HepG2 (cell line): Measurements from ENCODE around the gene OR1Q1. TPM values are rescaled to one million over a fixed set of nuclear protein-coding genes. Genes with fewer than 3 reads are reported as not detected.

ENCODE experiments used
- ATAC-seq: fragments of 200-7000 bp; cut with Tn5 transposase; 3 replicates; pipeline ENCODE4 v1.9.1; 2020; ENCODE audit warnings: mild to moderate bottlenecking, moderate library complexity
- BruUV-seq: library from RNA; stranded (reverse); fragments of 400-500 nt; replicated peaks from 2 replicates; lab custom pipeline; 2021; lab: Mats Ljungman, UMichigan
- CTCF ChIA-PET: fragments of 300-600 bp; formaldehyde crosslinking; extraction: SDS; loops from one replicate; lab custom pipeline; 2021; ENCODE audit warnings: low total read pairs, inconsistent platforms, low intra/inter-chr PET ratio; lab: Yijun Ruan, JAX
- POLR2A ChIA-PET: fragments of 350-600 bp; sonication (Branson Sonifier 250); formaldehyde crosslinking; loops from one replicate; lab custom pipeline; 2020; ENCODE audit warnings: antibody characterized with exemption, inconsistent platforms; lab: Yijun Ruan, JAX
- DNase-seq: peaks from one replicate; pipeline ENCODE4 v3.0.0-alpha.2; 2015; ENCODE audit warnings: low spot score
- FAIRE-seq: peaks from 3 replicates; lab custom pipeline; 2011; peaks lifted over from hg19 to GRCh38; lab: Jason Lieb, UNC
- H2AFZ ChIP-seq: one replicate; pipeline ENCODE4 v1.6.1; 2011; ENCODE audit warnings: low read length, inconsistent platforms
- H3K27ac ChIP-seq: fragments of 300-600 bp; 3 replicates; pipeline ENCODE4 v1.8.0; 2011; ENCODE audit warnings: mixed run types, mild to moderate bottlenecking, mixed read lengths, low read length, inconsistent platforms; ENCODE audit not compliant: insufficient read depth; ENCODE audit errors: extremely low read length
- H3K27me3 ChIP-seq, 2 experiments: fragments of 200-600 bp in 1 of 2; 2 replicates in 1 of 2; 3 replicates in 1 of 2; pipeline versions ENCODE4 v1.6.0 to v1.8.0; 2011; ENCODE audit warnings: low read length in 2 of 2, mild to moderate bottlenecking in 2 of 2, moderate library complexity in 2 of 2, inconsistent platforms in 1 of 2; ENCODE audit not compliant: insufficient read depth in 2 of 2, control insufficient read depth in 1 of 2
- H3K36me3 ChIP-seq, 2 experiments: fragments of 200-600 bp in 1 of 2; replicated peaks in 1 of 2; 2 replicates in 1 of 2; 3 replicates in 1 of 2; pipeline versions ENCODE4 v1.5.1 to v1.8.0; 2011; ENCODE audit warnings: low read length in 2 of 2, inconsistent platforms in 1 of 2; ENCODE audit not compliant: insufficient read depth in 2 of 2, control insufficient read depth in 1 of 2
- H3K4me1 ChIP-seq: 2 replicates; pipeline ENCODE4 v1.5.1; 2012; ENCODE audit warnings: low read length, inconsistent platforms; ENCODE audit not compliant: insufficient read depth
- H3K4me2 ChIP-seq: 2 replicates; pipeline ENCODE4 v1.6.0; 2011; ENCODE audit warnings: low read depth, low read length, inconsistent platforms
- H3K4me3 ChIP-seq, 3 experiments: fragments of 200-600 bp in 1 of 3; sonication (generic), shearing (Covaris generic) in 1 of 3; replicated peaks in 1 of 3; 2 replicates each; pipeline ENCODE4 v1.5.1; 2011 to 2016; ENCODE audit warnings: low read length in 3 of 3, inconsistent platforms in 2 of 3, low read depth in 2 of 3, mild to moderate bottlenecking in 2 of 3, control low read depth in 1 of 3, mixed read lengths in 1 of 3; ENCODE audit not compliant: insufficient read depth in 1 of 3
- H3K79me2 ChIP-seq: one replicate; pipeline ENCODE4 v1.6.1; 2011; ENCODE audit warnings: low read length, inconsistent platforms; ENCODE audit not compliant: insufficient read depth
- H3K9ac ChIP-seq: 2 replicates; pipeline ENCODE4 v1.6.0; 2011; ENCODE audit warnings: mild to moderate bottlenecking, low read depth, low read length, inconsistent platforms; ENCODE audit not compliant: insufficient read depth
- H3K9me3 ChIP-seq: 2 replicates; pipeline ENCODE4 v1.5.1; 2012; ENCODE audit warnings: mild to moderate bottlenecking, low read length
- H4K20me1 ChIP-seq: 2 replicates; pipeline ENCODE4 v1.6.0; 2011; ENCODE audit warnings: inconsistent platforms, mild to moderate bottlenecking, low read length, moderate library complexity; ENCODE audit not compliant: insufficient read depth
- ARID2 ChIP-seq: sonication (generic); formaldehyde crosslinking; IDR thresholded peaks from 2 replicates; pipeline ENCODE4 v1.8.1; 2022; ENCODE audit warnings: mild to moderate bottlenecking, missing genetic modification reagents, borderline replicate concordance
- HCFC1 ChIP-seq: fragments of 150-350 bp; IDR thresholded peaks from 2 replicates; pipeline ENCODE4 v1.6.1; 2014; ENCODE audit warnings: low read depth, low read length
- HHEX ChIP-seq: IDR thresholded peaks from 2 replicates; pipeline ENCODE4 v1.6.1; 2016; ENCODE audit warnings: control low read depth
- MED13 ChIP-seq: sonication (generic); formaldehyde crosslinking; IDR thresholded peaks from 2 replicates; pipeline ENCODE4 v1.5.0; 2020; ENCODE audit warnings: missing genetic modification reagents
- MED8 ChIP-seq: sonication (generic); formaldehyde crosslinking; IDR thresholded peaks from 2 replicates; pipeline ENCODE4 v1.8.1; 2023; ENCODE audit warnings: mild to moderate bottlenecking, missing genetic modification reagents; ENCODE audit not compliant: insufficient replicate concordance
- MTF1 ChIP-seq: sonication (generic); formaldehyde crosslinking; IDR thresholded peaks from 2 replicates; pipeline ENCODE4 v1.5.0; 2020; ENCODE audit warnings: missing genetic modification reagents
- NR1H2 ChIP-seq: sonication (generic); formaldehyde crosslinking; IDR thresholded peaks from 2 replicates; pipeline ENCODE4 v1.8.1; 2022; ENCODE audit warnings: low read depth, missing genetic modification reagents, borderline replicate concordance
- RFXANK ChIP-seq: IDR thresholded peaks from 2 replicates; pipeline ENCODE4 v1.6.1; 2016
- SIN3A ChIP-seq: IDR thresholded peaks from 2 replicates; pipeline ENCODE4 v1.6.1; 2011; ENCODE audit warnings: low read depth, mild to moderate bottlenecking, control low read depth, low read length, borderline replicate concordance
- ZFP37 ChIP-seq: sonication (generic); formaldehyde crosslinking; IDR thresholded peaks from 2 replicates; pipeline ENCODE4 v1.4.0; 2020; ENCODE audit warnings: missing genetic modification reagents, borderline replicate concordance
- ZNF121 ChIP-seq: sonication (generic); formaldehyde crosslinking; IDR thresholded peaks from 2 replicates; pipeline ENCODE4 v1.5.0; 2020; ENCODE audit warnings: mild to moderate bottlenecking, missing genetic modification reagents
- ZNF263 ChIP-seq: sonication (generic); formaldehyde crosslinking; IDR thresholded peaks from 2 replicates; pipeline ENCODE4 v1.4.0; 2020; ENCODE audit warnings: missing genetic modification reagents
- ZNF616 ChIP-seq: sonication (generic); formaldehyde crosslinking; IDR thresholded peaks from 2 replicates; pipeline ENCODE4 v1.5.0; 2020; ENCODE audit warnings: low read depth, mild to moderate bottlenecking, missing genetic modification reagents
- ZNF674 ChIP-seq: sonication (generic); formaldehyde crosslinking; IDR thresholded peaks from 2 replicates; pipeline ENCODE4 v1.5.0; 2020; ENCODE audit warnings: low read depth, mild to moderate bottlenecking, missing genetic modification reagents
- ZNF724P ChIP-seq: sonication (generic); formaldehyde crosslinking; IDR thresholded peaks from 2 replicates; pipeline ENCODE4 v1.8.0; 2022; ENCODE audit warnings: missing genetic modification reagents, borderline replicate concordance
- ZSCAN21 ChIP-seq: sonication (generic); formaldehyde crosslinking; IDR thresholded peaks from 2 replicates; pipeline ENCODE4 v1.8.0; 2022; ENCODE audit warnings: mild to moderate bottlenecking, missing genetic modification reagents, moderate library complexity, borderline replicate concordance
- WGBS: methylation state at CpG from one replicate; pipeline ENCODE4 v1.1.6; 2017; ENCODE audit warnings: low lambda C conversion rate; 5-methylcytosine and 5-hydroxymethylcytosine counted together
- in situ Hi-C: cut with HindIII; loops from 2 replicates; pipeline ENCODE4 v1.10.0; 2017; ENCODE audit warnings: low pct_unique_long_range_greater_than_20kb; ENCODE audit not compliant: extremely low pct_ligation_motif_present
- intact Hi-C: fragments of 100-400 bp; cut with micrococcal nuclease; formaldehyde crosslinking; loops from one replicate; pipeline ENCODE4 v1.10.0; 2022; ENCODE audit not compliant: unreplicated experiment
- polyA plus RNA-seq, 8 experiments: library from polyadenylated mRNA; depleted of rRNA in 3 of 8; stranded (reverse) in 7 of 8; unstranded in 1 of 8; fragments of >200 nt; fragmentation: Illumina TruSeq in 4 of 8; extraction: Trizol in 4 of 8; gene quantifications; 2 replicates each; pipeline versions ENCODE4 v1.2.1 to v1.2.3, GENCODE V29; 2011 to 2016; ENCODE audit warnings: low read depth in 4 of 8, missing spikeins in 1 of 8, mixed read lengths in 1 of 8; ENCODE audit not compliant: insufficient read depth in 1 of 8
- total RNA-seq, 5 experiments: library from RNA; depleted of rRNA; stranded (reverse); fragments of >200 nt; fragmentation: Illumina TruSeq; extraction: Trizol; gene quantifications; 2 replicates each; pipeline ENCODE4 v1.2.3, GENCODE V29; 2016; ENCODE audit warnings: low read depth in 1 of 5
- TF ChIP-seq, protein P1 (sequence below): IDR thresholded peaks from 2 replicates; pipeline ENCODE4 v1.6.1; 2012; ENCODE audit warnings: low read length, improper control_type of control experiment

The OR1Q1 gene
- total and polyA plus RNA-seq, 2 of the 13 experiments (the other 11 are each of a cell fraction or from before 2014, with no cell fraction given): 0.12 TPM; not detected in 1

DNA sequence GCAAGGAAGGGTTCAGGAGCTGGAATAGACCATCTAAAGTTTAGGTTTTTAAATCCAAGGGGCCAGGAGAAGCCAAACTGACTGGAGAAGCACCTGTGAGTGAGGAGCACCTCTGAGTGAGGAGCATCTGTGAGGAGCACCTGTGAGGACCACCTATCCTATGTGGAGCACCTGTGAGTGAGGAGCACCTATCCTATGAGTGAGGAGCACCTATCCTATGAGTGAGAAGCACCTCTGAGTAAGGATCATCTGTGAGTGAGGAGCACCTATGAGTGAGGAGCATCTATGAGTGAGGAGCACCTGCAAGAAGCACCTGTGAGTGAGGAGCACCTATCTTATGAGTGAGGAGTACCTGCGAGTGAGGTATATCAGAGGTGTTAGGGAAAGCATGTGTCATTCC, 8.0 kb upstream of the OR1Q1 start:
- no peak overlapping the region for H3K4me2 ChIP-seq
- H3K27ac ChIP-seq: no peak overlapping the region
- H3K27me3 ChIP-seq: no peaks in the 10 kb centered on the region; a peak in 2 of 5 replicates
- ATAC-seq (no peak), DNase-seq (no peak), FAIRE-seq (no peak)
- no peaks in the 10 kb centered on the region for H3K36me3 ChIP-seq
- no peaks in the 10 kb centered on the region for H3K4me1 ChIP-seq
- H2AFZ ChIP-seq: no peak overlapping the region
- no peaks in the 10 kb centered on the region for H4K20me1 ChIP-seq
- in situ Hi-C loops (no loop called here), intact Hi-C loops (no loop called here)
- H3K79me2 ChIP-seq: no peaks in the 10 kb centered on the region
- CTCF ChIA-PET: no interaction called here
- H3K9me3 ChIP-seq: no peaks in the 10 kb centered on the region
- H3K4me3 ChIP-seq: no peak overlapping the region
- TF ChIP-seq ZNF263 (CRISPR knock-in tag) (peak; percentile 53; the same call in 1 of the 2 replicates), ZNF724P (CRISPR knock-in tag) (no peak), ZFP37 (no peak), ZNF121 (CRISPR knock-in tag) (no peak), HCFC1 (no peak), MTF1 (CRISPR knock-in tag) (no peak)
- BruUV-seq: no TSS peak
- no peak overlapping the region for H3K9ac ChIP-seq
- 0% methylated on average over 1 of the region's 1 CpG for WGBS
- POLR2A ChIA-PET: no interaction called here

DNA sequence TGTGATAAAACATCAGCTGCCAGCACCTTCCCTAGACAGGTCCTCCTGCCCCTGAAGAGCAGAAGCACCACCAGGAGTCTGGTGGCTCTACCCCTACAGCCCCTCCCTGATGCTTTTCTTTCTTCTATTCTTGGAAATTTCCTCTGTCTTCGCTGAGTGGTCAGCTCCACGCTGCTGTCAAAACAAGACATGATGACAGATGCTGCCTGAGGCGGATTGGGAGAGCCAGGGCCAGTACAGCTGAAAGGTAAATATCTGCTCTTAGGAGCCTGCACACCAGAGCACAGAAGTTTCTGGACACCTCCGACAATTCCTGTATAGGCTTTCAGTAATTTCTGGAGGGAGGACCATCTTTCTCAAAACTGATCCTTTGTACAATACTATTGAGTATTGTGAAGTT, 4.7 kb upstream of the OR1Q1 start:
- POLR2A ChIA-PET: no interaction called here
- TF ChIP-seq MED13 (no peak), MED8 (CRISPR knock-in tag) (no peak), RFXANK (no peak), HHEX (CRISPR knock-in tag) (no peak), ZNF616 (no peak), SIN3A (no peak), ARID2 (CRISPR knock-in tag) (no peak), ZNF674 (CRISPR knock-in tag) (no peak), NR1H2 (CRISPR knock-in tag) (no peak), ZSCAN21 (CRISPR knock-in tag) (no peak)
- TF ChIP-seq, protein P1, sequence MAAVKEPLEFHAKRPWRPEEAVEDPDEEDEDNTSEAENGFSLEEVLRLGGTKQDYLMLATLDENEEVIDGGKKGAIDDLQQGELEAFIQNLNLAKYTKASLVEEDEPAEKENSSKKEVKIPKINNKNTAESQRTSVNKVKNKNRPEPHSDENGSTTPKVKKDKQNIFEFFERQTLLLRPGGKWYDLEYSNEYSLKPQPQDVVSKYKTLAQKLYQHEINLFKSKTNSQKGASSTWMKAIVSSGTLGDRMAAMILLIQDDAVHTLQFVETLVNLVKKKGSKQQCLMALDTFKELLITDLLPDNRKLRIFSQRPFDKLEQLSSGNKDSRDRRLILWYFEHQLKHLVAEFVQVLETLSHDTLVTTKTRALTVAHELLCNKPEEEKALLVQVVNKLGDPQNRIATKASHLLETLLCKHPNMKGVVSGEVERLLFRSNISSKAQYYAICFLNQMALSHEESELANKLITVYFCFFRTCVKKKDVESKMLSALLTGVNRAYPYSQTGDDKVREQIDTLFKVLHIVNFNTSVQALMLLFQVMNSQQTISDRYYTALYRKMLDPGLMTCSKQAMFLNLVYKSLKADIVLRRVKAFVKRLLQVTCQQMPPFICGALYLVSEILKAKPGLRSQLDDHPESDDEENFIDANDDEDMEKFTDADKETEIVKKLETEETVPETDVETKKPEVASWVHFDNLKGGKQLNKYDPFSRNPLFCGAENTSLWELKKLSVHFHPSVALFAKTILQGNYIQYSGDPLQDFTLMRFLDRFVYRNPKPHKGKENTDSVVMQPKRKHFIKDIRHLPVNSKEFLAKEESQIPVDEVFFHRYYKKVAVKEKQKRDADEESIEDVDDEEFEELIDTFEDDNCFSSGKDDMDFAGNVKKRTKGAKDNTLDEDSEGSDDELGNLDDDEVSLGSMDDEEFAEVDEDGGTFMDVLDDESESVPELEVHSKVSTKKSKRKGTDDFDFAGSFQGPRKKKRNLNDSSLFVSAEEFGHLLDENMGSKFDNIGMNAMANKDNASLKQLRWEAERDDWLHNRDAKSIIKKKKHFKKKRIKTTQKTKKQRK: no peak
- TF ChIP-seq, all 625 proteins: peak for 0
- in situ Hi-C loops (no loop called here), intact Hi-C loops (no loop called here)
- Histone ChIP-seq H3K27me3 (no peaks in the 10 kb centered on the region; a peak in 2 of 5 replicates), H3K9me3 (no peaks in the 10 kb centered on the region), H3K79me2 (no peaks in the 10 kb centered on the region), H3K36me3 (no peaks in the 10 kb centered on the region), H3K4me3 (no peak overlapping the region), H3K27ac (no peak overlapping the region), H3K4me1 (no peaks in the 10 kb centered on the region), H3K9ac (no peak overlapping the region), H2AFZ (no peak overlapping the region), H4K20me1 (no peaks in the 10 kb centered on the region), H3K4me2 (no peak overlapping the region)
- DNase-seq (no peak), FAIRE-seq (no peak), ATAC-seq (no peak)
- CTCF ChIA-PET: no interaction called here
- 15% methylated on average over 4 of the region's 4 CpGs for WGBS
- no TSS peak for BruUV-seq
